Skeletal muscle satellite cell (primary cell): ENCODE data around the gene FCMR.

Experiments used
- H3K27me3 ChIP-seq: 2 replicates; pipeline ENCODE4 v1.7.0; 2013; ENCODE audit warnings: low read length; ENCODE audit not compliant: control insufficient read depth, insufficient read depth
- H3K36me3 ChIP-seq: 2 replicates; pipeline ENCODE4 v1.7.0; 2013; ENCODE audit warnings: mild to moderate bottlenecking, control low read depth, low read length; ENCODE audit not compliant: insufficient read depth
- H3K4me1 ChIP-seq: 2 replicates; pipeline ENCODE4 v1.7.0; 2013; ENCODE audit warnings: low read length; ENCODE audit not compliant: control insufficient read depth, insufficient read depth
- H3K4me2 ChIP-seq: 2 replicates; pipeline ENCODE4 v1.7.0; 2013; ENCODE audit warnings: mild to moderate bottlenecking, low read length
- H3K4me3 ChIP-seq: 2 replicates; pipeline ENCODE4 v1.7.0; 2013; ENCODE audit warnings: low read length
- H3K9ac ChIP-seq: 2 replicates; pipeline ENCODE4 v1.7.0; 2013; ENCODE audit warnings: mild to moderate bottlenecking, low read depth, low read length, moderate library complexity
- H3K9me3 ChIP-seq: replicated peaks from 2 replicates; pipeline ENCODE4 v1.7.0; 2013; ENCODE audit warnings: mild to moderate bottlenecking, control low read depth, low read length

The FCMR gene

GRCh38 chr1:206882555-206882954 lies 39.2 kb downstream of the FCMR start:
- H3K9me3 ChIP-seq: peaks cover 7% of the 10 kb centered on the region
- H3K36me3 ChIP-seq: no peaks in the 10 kb centered on the region
- H3K9ac ChIP-seq: no peak overlapping the region
- no peak overlapping the region for H3K4me2 ChIP-seq
- peaks cover 3% of the 10 kb centered on the region for H3K4me1 ChIP-seq
- H3K27me3 ChIP-seq: no peaks in the 10 kb centered on the region
- no peak overlapping the region for H3K4me3 ChIP-seq

- peaks cover 7% of the 10 kb centered on the region for H3K9me3 ChIP-seq
- no peaks in the 10 kb centered on the region for H3K4me1 ChIP-seq
- H3K4me3 ChIP-seq: no peak overlapping the region
- no peak overlapping the region for H3K4me2 ChIP-seq
- no peak overlapping the region for H3K9ac ChIP-seq
- no peaks in the 10 kb centered on the region for H3K27me3 ChIP-seq
- no peaks in the 10 kb centered on the region for H3K36me3 ChIP-seq
Measured at GRCh38 chr1:206880314-206880713, 41.4 kb downstream of the FCMR start.

- Histone ChIP-seq H3K4me3 (no peak overlapping the region), H3K36me3 (no peaks in the 10 kb centered on the region), H3K4me1 (no peaks in the 10 kb centered on the region), H3K4me2 (no peak overlapping the region), H3K9ac (no peak overlapping the region), H3K27me3 (no peaks in the 10 kb centered on the region), H3K9me3 (peaks cover 7% of the 10 kb centered on the region)
Measured at GRCh38 chr1:206878456-206878855, 43.3 kb downstream of the FCMR start.

- no peaks in the 10 kb centered on the region for H3K36me3 ChIP-seq
- no peaks in the 10 kb centered on the region for H3K4me1 ChIP-seq
- H3K27me3 ChIP-seq: no peaks in the 10 kb centered on the region
- H3K9ac ChIP-seq: no peak overlapping the region
- no peak overlapping the region for H3K4me2 ChIP-seq
- H3K4me3 ChIP-seq: no peak overlapping the region
- peaks cover 7% of the 10 kb centered on the region for H3K9me3 ChIP-seq
Measured at GRCh38 chr1:206875752-206876377, 45.9 kb downstream of the FCMR start.

GRCh38 chr1:206873603-206874188 lies 48.0 kb downstream of the FCMR start:
- H3K4me1 ChIP-seq: no peaks in the 10 kb centered on the region
- H3K27me3 ChIP-seq: peaks cover 10% of the 10 kb centered on the region
- H3K4me3 ChIP-seq: no peak overlapping the region
- H3K9ac ChIP-seq: no peak overlapping the region
- peaks cover 7% of the 10 kb centered on the region for H3K9me3 ChIP-seq
- no peak overlapping the region for H3K4me2 ChIP-seq
- no peaks in the 10 kb centered on the region for H3K36me3 ChIP-seq

- Histone ChIP-seq H3K4me1 (no peaks in the 10 kb centered on the region), H3K9me3 (no peaks in the 10 kb centered on the region), H3K36me3 (no peaks in the 10 kb centered on the region), H3K9ac (no peak overlapping the region), H3K4me2 (no peak overlapping the region), H3K4me3 (no peak overlapping the region), H3K27me3 (peaks cover 20% of the 10 kb centered on the region)
Measured at GRCh38 chr1:206872139-206872538, 49.6 kb downstream of the FCMR start.

GRCh38 chr1:206868264-206868663 lies 53.5 kb downstream of the FCMR start:
- Histone ChIP-seq H3K4me3 (no peak overlapping the region), H3K36me3 (no peaks in the 10 kb centered on the region), H3K4me1 (no peaks in the 10 kb centered on the region), H3K27me3 (peaks cover 26% of the 10 kb centered on the region), H3K4me2 (no peak overlapping the region), H3K9ac (no peak overlapping the region), H3K9me3 (no peaks in the 10 kb centered on the region)

- Histone ChIP-seq H3K4me3 (no peak overlapping the region), H3K4me2 (no peak overlapping the region), H3K4me1 (no peaks in the 10 kb centered on the region)
Measured at GRCh38 chr1:206867716-206868115, 54.0 kb downstream of the FCMR start.

GRCh38 chr1:206867239-206867638 lies 54.5 kb downstream of the FCMR start:
- no peaks in the 10 kb centered on the region for H3K36me3 ChIP-seq

More at GRCh38 chr1:206867716-206868115, 54.0 kb downstream of the FCMR start:
- Histone ChIP-seq H3K27me3 (peaks cover 31% of the 10 kb centered on the region), H3K36me3 (no peaks in the 10 kb centered on the region), H3K9me3 (no peaks in the 10 kb centered on the region), H3K9ac (no peak overlapping the region)

GRCh38 chr1:206866062-206866461 lies 55.7 kb downstream of the FCMR start:
- no peaks in the 10 kb centered on the region for H3K36me3 ChIP-seq
- no peaks in the 10 kb centered on the region for H3K9me3 ChIP-seq
- H3K9ac ChIP-seq: no peak overlapping the region
- H3K27me3 ChIP-seq: peaks cover 32% of the 10 kb centered on the region
- no peaks in the 10 kb centered on the region for H3K4me1 ChIP-seq
- H3K4me3 ChIP-seq: no peak overlapping the region
- H3K4me2 ChIP-seq: no peak overlapping the region

More at GRCh38 chr1:206867239-206867638, 54.5 kb downstream of the FCMR start:
- Histone ChIP-seq H3K4me3 (no peak overlapping the region), H3K9me3 (no peaks in the 10 kb centered on the region), H3K9ac (no peak overlapping the region), H3K4me2 (no peak overlapping the region), H3K27me3 (peaks cover 32% of the 10 kb centered on the region), H3K4me1 (no peaks in the 10 kb centered on the region)

- no peak within 1 kb of the TSS for H3K9ac ChIP-seq
- peaks cover 35% of the 10 kb centered on the region for H3K27me3 ChIP-seq
- H3K36me3 ChIP-seq: no peaks in the 10 kb centered on the region
- H3K4me2 ChIP-seq: no peak within 1 kb of the TSS
- H3K4me3 ChIP-seq: no peak within 1 kb of the TSS
- H3K9me3 ChIP-seq: no peaks in the 10 kb centered on the region
- H3K4me1 ChIP-seq: no peaks in the 10 kb centered on the region
Measured at GRCh38 chr1:206864939-206865671, 56.6 kb downstream of the FCMR start, which contains the start of gene IL20. Gene IL20, plus strand, starts transcription at chr1:206865623. Its CDS starts 230 bp downstream, at chr1:206865853.
